Germinal center (tissue), 1 donor: ENCODE results near the gene MSI2.

Experiments used
- DNase-seq: peaks from one replicate; pipeline ENCODE4 v3.0.0; 2012; ENCODE audit warnings: mixed read lengths, low spot score

The MSI2 gene

DNA sequence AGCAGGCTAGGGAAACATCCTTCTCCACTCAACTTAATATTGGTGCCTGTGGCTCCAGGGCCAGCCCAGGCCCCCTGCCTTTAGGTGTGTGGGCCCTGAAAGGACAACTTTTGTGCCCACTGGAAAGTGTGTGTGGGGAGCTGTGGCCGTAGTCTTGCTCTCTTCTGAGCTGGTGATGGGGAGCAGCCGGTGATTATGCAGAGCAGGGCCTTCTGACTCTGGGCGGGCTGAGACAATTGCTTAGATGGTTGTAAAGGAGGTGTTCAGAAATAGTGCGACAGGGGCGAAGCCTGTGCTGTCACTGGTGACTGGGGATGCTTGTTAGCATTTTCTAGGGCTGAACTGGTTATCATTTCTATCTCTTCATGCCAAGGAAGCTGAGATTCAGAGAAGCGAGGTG lies 62.6 kb downstream of the MSI2 start:
- DNase-seq = no peak

DNA sequence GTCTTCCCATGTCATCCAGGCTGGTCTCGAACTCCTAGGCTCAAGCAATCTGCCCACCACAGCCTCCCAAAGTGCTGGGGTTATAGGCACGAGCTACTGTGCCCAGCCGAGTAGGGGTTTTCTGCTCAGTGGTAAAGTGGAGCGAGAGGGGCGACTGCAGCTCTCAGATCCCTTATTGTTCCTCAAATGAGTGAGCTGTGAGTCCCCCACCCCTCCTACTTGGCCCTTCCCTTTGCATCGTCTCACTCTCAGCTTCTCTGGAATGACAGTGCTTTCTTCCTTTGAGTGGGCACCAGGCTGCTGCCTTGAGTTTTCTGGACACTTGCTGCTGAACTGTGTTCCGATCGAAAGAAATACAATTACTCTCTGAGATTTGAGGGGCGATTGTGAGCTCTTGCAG lies 63.5 kb downstream of the MSI2 start:
- DNase-seq = no peak

DNA sequence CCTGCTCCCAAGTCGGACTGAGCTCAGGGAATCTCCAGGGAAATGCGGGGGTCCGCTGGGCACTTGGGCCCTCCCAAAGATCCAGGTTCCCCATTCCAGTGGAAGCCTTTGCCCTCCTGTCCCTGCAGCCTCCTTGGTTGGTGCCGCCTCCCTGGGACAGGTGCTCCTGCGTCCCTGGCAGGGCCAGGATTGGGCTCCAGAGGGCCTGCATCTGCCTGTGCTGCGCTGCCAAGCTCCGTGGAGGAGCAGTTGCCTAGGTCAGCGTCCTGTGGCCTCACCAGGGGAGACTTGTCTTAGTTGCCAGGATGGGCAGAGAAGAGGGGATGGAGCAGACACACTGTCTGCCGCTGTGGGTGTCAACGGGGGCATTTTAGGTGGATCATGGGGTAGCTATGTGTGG lies 67.1 kb downstream of the MSI2 start:
- no peak for DNase-seq

DNA sequence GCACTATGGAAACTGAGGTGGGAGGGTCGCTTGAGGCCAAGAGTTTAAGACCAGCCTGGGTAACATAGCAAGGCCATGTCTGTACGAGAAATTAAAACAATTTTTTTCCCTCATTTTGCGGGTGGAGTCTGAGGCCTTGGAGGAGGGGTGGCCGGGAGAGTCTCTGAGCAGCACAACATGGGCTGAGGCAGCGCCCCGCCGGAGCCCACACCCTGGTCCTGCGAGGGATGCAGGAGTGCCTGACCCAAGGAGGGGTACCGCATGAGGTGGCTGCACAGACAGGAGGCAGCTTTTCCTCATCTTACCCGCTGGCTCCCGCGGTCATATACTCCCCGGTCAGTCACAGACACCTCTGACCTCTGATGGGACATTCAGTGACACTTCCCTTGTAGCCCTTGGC lies 67.7 kb downstream of the MSI2 start:
- DNase-seq = no peak

DNA sequence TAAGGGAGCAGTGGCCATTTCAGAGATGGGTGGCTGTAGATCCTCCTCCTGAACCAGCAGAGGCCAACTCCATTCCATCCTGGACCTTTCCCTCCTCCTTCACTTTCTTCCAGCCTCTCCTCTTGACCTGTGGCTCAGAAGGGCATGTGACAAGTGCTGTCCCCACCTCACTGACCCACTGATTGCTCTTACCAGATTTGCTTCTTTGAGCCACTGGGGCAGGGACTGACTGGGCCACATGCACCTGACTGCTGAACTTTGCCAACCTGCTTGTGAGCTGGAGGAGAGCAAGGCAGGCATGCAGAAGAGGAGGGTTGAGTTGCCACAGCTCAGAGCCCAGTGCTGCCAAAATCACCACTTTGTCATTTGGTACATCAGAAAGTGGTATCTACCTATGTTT lies 68.3 kb downstream of the MSI2 start:
- no peak for DNase-seq

DNA sequence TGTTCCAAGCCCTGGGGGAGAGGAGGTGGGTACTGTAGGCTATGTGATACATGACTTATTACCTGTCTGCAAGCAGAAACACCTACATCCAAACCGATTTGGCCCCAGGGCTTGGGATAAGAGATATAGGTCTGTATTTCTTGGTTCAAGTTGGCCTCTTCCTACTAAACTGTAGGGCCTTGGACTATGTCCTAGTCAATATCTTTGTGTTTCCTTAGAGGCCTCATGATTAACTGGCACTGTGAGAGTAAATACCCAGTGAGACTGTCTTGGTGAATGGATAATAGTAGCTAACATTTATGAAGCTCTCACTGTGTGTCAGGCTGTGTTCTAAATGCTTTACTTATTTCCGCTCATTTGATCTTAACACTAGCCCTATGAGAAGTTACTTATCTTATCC lies 70.0 kb downstream of the MSI2 start:
- no peak for DNase-seq

DNA sequence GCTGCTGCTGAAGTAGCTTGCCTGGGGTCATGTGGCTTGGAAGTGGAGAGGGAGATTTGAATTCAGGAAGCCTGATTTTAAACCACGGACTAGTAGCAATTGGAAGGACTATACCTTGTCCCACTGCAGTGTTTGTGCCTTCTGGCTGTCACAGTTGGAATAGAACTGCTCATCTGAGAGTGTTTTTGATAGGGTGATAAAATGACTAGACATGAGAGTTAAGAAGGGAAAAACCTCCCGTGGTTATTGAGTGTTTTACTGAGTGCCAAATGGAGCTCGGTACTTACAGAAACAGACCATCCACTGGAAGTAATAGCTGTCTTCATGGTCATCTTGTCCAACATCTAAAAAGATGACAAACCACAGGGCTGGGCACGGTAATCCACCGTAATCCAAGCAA lies 70.4 kb downstream of the MSI2 start:
- no peak for DNase-seq

DNA sequence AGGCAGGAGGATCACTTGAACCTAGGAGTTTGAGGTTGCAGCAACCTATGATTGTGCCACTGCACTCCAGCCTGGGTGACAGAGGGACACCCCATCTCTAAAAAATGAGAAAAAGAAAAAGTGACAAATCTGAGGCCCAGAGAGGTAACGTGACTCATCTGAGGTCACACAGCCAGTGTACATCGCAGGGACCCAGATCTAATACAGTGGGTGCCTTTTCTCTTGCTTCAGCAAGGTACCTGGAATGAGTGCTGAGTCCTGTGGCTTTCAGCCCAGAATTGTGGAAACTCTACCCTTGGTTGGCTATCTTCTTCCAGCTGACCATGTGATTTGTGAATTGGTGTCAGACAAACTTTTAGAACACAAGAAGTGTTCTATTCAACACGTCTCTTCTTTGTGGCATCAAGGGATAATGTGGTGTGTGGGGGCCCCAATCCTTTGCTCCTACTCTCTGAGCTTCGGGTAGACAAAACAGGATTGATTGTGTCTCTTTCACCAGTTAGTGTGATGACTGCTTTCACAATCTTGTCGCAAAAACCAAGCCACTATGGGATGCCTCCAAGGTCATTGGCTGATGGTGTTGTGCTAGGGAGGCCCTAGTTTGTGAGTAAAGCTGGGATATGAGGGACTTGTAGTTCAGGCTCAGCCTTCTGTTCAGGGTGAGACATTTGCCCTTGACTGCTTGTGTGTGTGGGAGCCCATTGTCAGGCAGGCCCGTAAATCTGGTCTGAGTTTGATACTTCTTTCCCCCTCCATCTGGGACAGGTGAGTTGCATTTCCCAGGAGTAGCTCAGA lies 71.0 kb downstream of the MSI2 start:
- no peak for DNase-seq

DNA sequence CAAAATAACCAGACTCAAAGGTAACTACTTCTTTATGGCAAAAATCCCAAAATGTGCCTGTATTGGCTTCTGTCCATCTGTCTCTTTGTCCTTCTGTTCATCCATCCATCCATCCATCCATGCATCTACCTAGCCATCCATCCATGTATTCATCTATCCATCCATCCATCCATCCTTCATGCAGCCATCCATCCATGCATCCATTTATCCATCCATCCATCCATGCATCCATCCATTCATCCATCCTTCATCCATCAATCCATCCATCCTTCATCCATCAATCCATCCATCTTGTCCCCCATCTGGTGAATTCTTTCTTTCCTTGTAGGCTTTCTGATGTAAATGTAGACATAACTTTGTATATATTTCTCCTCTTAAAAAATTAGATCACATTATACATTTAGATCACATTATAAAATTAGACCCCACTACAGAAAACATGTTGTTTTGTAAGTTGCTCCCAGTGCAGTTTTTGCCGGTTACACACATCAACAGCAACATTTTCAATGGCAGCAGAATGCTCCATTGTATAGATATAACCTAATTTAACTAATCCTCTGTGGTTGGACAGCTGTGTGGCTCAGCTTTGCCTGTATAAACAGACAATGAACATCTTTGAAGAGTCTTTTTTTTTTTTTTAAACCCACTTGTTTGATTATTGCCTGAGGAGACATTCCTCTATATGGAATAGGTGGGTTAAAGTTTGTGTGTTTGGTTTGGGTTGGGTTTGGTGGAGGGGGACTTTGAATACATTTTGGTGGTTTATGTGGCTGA lies 72.0 kb downstream of the MSI2 start:
- DNase-seq = no peak

DNA sequence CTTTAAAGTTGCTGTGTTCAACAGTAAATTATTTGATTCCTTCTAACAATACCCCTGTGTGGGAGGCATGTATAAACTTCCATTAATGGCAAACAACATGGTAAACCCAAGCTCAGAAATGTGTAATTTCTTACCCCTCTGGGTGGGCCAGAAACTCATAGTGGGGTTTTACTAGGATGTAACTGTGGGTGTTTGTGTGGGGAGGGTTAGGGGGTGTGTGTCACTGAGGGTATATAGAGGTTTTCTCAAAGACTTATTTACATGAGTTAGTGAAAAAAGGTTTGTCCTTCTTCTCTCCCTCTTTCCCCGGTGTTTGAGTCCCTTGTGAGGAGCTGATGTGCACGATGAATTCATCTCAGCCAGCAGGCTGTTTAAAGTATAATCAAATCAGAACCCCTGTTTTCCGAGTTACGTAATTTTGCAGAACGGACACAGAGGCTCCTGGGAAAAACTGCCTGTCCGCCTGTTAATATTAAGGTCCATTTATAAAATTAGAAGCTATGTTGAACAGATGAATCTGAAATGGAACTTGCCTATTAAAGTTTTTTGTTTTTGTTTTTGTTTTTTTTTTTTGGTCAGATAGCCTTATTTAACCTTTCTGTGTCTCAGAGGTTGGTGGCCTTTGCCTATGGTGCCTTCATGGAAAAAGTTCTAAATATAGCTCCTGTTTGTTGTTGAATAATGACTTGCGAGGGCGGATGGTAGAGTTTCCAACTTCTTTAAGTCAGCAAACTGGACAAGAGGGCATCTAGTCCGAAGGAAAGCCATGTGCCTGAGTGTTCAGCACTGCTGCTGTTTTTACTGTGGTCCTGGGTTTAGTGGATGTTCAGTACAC lies 73.3 kb downstream of the MSI2 start:
- DNase-seq = no peak

DNA sequence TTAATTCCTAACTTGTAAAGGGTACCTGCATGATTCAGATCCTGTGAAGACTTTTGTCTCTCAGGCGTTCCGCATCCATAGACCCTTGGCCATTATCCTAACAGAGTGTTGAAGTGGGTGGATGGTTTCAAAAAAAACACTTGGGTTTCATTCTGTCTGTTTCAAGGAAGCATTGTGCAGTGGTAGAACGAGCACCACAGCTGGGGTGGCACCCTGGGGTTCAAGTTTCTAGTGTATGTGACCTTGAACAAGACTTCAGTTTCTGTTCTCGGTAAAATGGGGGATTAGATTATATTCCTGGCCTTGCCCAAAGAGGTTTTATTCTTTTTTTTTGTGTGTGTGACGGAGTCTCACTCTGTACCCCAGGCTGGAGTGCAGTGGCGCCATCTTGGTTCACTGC lies 74.3 kb downstream of the MSI2 start:
- DNase-seq = no peak

DNA sequence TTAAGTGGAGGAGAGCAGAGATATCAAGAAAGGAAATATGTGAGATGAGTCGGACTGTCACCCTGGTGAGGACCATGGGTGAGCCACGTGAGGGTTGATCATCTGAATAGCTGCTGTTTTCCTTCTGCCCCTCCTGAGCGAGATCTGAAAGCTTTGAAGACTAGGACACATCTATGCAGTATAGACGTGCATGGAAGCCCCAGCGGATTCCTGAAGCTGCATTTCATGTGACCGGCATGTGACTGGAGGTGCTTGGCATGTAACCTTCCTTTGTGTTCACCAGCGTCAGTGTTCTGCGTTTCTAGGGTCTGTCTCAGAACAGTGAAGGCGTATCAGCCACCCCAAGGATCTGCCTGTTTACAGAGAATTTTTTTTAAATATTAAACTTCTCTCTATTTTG lies 75.1 kb downstream of the MSI2 start:
- DNase-seq = no peak

DNA sequence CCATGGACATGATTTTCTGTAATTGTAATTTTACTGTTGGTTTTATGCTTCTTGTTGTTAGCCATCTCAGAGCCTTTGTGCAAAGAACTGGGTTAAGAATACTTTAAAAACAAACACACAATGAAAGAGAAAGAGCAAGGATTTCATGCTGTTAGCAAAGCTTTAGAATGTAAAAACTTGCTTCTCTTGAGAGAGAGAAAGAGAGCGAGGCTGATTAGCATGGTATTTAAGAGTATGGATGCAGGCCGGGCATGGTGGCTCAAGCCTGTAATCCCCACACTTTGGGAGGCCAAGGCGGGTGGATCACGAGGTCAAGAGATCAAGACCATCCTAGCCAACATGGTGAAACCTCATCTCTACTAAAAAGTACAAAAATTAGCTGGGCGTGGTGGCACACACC lies 76.2 kb downstream of the MSI2 start:
- no peak for DNase-seq

DNA sequence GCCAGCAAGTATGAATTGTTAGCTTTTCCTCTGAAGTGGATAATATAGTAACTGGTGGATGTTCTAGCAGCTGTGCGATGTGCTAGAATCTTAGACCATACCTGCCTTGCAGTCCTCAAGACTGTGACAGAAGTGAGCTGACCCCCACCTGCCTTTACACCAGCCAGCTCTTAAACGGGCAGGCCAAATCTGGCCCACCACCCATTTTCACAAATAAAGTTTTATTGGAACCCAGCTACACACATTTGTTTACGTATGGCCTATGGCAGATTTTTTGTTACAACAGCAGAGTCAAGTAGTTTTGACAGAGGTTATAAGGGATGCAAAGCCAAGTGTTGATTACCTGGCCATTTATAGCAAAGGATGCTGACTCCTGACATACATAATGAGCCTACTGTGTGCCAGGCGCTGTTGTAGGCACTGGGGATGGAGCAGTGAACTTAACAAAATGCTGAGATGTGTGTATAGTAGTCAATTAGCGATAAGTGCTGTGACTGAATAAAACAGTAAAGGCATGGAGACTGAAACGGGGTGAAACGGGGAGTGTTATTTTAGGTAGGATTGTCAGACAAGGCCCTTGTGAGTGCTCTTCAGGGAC lies 79.0 kb downstream of the MSI2 start:
- no peak for DNase-seq

DNA sequence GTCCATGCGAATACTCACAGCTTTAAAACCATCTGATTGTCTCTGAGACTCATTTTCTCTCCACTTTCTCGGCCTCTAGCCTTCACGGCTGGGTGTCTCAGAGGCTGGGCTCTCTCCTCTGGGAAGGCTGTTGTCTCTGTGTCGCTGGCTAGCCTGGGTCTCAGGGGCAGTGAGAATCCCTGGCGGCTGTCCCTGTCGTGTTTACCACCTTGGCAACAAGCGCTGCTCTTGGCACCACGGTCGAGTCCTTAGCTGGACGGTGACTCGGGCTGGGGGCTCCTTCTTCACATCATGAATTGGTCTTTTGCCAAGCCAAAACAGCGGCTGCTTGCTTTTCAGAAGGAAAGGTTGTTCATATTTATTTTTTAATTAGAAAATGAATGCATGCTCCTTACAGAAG lies 81.1 kb downstream of the MSI2 start:
- no peak for DNase-seq

DNA sequence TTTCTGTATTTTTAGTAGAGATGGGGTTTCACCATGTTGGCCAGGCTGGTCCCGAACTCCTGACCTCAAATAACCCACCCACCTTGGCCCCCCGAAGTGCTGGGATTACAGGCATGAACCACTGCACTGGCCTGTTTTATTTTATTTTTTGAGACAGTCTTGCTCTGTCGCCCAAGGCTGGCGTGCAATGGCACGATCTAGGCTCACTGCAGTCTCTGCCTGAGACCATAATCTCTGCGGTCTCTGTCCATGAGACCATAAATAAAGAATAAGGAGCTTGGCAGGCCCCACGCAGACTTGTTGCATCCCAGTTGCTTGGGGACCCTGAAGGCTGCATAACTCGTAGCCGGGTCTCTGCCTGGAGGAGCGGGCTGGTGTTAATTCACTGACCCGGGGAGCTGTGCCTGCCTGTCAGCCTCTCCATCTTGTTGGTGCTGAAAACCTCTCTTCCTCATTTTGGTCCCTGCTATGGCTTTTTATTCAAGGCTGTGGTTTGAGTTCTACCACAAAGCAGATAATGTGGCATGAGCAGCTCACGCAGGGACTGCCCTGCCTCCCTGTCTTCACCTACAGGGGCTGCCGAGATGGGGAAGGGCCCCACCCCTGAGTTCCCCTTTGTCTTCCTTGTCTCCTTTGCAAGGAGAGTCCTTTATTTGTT lies 82.1 kb downstream of the MSI2 start:
- DNase-seq = peak; percentile 69

DNA sequence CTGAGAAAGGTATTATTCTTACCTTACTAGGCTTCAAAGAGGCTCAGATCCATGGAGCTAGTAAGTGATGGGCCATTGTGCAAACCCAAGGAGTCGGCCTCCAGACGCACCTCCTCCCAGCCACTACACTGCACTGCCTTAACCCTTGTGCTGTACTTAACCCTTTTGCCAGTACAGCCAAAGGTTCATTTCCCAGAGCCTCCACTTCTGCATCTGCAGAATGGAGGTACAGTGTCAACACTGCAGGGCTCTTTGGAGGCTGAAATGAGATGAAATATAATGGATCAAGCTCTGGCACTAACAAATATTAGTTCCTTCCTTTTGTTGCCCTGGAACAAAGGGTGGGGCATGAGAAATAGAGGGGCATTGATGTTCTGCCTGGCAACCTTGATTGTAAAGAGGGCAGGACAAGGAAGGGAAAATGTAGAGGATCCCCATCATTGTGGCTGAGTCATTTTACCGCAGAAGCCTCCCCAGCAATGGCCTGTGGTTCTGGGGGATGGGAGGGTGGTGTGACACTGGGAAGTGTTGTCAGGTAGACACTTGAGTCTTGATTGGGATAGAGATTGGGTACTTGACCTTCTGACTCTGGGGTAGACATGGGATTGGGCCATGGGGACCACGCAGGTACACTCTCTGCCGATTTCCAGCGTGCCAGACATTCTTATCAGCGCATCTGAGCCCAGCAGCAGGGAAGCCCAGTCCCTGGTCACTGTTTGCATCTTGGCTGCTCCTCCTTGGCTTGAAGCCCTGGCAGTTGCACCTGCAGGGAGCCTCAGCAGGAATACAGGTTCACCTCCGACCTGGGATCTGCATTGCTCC lies 84.0 kb downstream of the MSI2 start:
- DNase-seq = no peak

DNA sequence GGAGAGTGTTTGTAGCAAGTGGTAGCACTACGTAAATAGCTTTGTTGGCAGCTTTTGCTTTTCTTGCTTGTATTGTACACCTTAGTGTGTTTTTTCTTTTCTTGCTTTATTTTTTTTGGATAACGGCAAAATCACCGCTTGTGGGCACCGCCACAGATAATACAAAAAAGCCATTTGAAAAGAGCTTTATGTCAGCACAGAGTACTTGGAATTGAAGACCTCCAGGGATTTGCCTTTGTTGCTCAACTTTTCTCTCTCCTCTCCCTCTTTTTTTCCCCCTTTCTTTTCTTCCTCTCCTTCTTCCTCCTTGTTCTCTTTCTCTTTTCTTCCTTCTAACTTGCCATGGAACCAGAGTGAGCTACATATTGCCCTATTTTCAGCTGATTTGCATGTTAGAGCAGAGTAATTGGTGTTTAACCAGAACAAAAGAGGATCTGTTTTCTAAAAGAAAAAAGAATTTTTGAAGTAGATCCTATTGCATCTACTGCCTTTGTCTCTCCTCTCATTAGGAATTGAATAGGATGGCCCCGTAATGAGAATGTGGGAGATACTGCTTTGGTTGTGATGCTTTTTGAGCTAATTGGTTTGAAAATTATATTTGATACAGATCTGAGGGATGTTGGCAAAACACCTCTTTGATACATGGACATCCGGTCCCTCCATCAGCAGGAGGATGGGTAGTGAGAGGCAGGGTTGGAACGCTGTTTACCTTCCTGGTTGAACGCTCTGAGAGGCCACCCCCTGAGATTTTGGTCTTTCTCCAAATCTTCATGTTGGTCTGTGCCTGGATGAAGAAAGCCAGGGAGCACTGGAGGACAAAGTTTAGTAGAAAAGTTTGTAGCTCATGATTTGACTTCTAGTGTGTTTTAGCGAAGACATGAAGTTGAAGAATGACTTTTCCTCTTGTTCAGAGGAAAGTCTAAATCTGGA lies 85.6 kb downstream of the MSI2 start:
- no peak for DNase-seq

DNA sequence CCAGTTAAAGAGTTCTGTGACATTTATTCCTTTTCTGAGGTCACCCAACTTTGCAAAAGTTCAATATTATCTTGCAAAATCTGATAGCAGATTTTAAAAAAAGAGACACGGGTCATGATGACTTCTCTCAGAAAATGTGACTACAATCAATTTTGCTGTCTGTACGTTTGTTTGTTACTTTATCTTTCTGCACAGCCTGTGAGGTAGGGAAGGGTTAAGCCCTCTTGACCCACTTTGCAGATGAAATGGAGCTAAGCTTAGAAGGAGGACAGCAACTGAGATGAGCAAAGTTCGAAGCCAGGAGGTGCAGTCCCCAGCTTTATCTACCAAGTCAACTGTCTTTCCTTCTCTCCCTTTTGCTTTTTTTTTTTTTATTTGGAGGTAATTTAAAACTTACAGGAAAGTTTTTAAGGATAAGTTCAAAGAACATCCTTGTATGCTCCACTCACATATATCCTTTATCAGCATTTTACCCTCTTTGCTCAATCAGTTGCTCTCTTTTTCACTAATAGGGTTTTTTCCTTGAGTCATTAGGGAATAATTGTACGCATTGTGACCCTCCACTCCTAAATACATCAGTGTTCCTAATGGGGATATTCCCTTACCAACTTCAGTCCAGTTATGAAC lies 86.8 kb downstream of the MSI2 start:
- no peak for DNase-seq
